SU-DHL-6 (cell line): ENCODE measurements around the gene SCN11A.

ENCODE experiments used
- H2AFZ ChIP-seq: fragments of 200-600 bp; sonication (generic); 2 replicates; pipeline ENCODE4 v1.6.1; 2014; ENCODE audit warnings: low read depth, mild to moderate bottlenecking, moderate library complexity, mixed read lengths, antibody characterized with exemption, low read length; ENCODE audit not compliant: severe bottlenecking
- H3F3A ChIP-seq: fragments of 200-600 bp; shearing (Covaris generic); 2 replicates; pipeline ENCODE4 v1.6.0; 2016; ENCODE audit warnings: antibody characterized with exemption, mild to moderate bottlenecking; ENCODE audit not compliant: insufficient read depth
- H3K27ac ChIP-seq: fragments of 200-600 bp; sonication (generic); 2 replicates; pipeline ENCODE4 v1.5.1; 2016; ENCODE audit warnings: low read depth, mild to moderate bottlenecking, low read length, moderate library complexity, mixed read lengths
- H3K27me3 ChIP-seq: fragments of 200-600 bp; sonication (generic), shearing (Covaris generic); 2 replicates; pipeline ENCODE4 v1.6.0; 2014; ENCODE audit warnings: mild to moderate bottlenecking, low read length
- H3K36me3 ChIP-seq: fragments of 200-600 bp; sonication (generic); 2 replicates; pipeline ENCODE4 v1.6.1; 2014; ENCODE audit warnings: mild to moderate bottlenecking, low read length, mixed read lengths
- H3K4me2 ChIP-seq: fragments of 300-600, 200-600 bp; shearing (Covaris generic), sonication (generic); 2 replicates; pipeline ENCODE4 v1.6.0; 2014; ENCODE audit warnings: low read length, low read depth, mild to moderate bottlenecking; ENCODE audit not compliant: poor library complexity, severe bottlenecking
- H3K4me3 ChIP-seq: fragments of 200-600 bp; sonication (generic); 2 replicates; pipeline ENCODE4 v1.5.1; 2014; ENCODE audit warnings: antibody characterized with exemption, low read length, mild to moderate bottlenecking, mixed read lengths; ENCODE audit not compliant: insufficient read depth, poor library complexity, severe bottlenecking
- H3K79me2 ChIP-seq: fragments of 200-600 bp; sonication (generic); 2 replicates; pipeline ENCODE4 v1.6.1; 2014; ENCODE audit warnings: mild to moderate bottlenecking, low read length, moderate library complexity; ENCODE audit not compliant: insufficient read depth
- H3K9ac ChIP-seq: fragments of 200-600 bp; sonication (generic); 2 replicates; pipeline ENCODE4 v1.7.0; 2014; ENCODE audit warnings: mild to moderate bottlenecking, low read length
- H3K9me2 ChIP-seq: fragments of 200-600 bp; sonication (generic); replicated peaks from 2 replicates; pipeline ENCODE4 v1.6.1; 2014; ENCODE audit warnings: low read length; ENCODE audit not compliant: insufficient read depth
- H3K9me3 ChIP-seq: fragments of 200-600 bp; sonication (generic); 2 replicates; pipeline ENCODE4 v1.6.1; 2014; ENCODE audit warnings: low read length, mixed read lengths; ENCODE audit not compliant: insufficient read depth
- H4K20me1 ChIP-seq: fragments of 200-600 bp; sonication (generic); 2 replicates; pipeline ENCODE4 v1.6.1; 2014; ENCODE audit warnings: low read depth, mild to moderate bottlenecking, antibody characterized with exemption, low read length, moderate library complexity, mixed read lengths
- CTCF ChIP-seq: fragments of 200-600 bp; sonication (generic); IDR thresholded peaks from one replicate; pipeline ENCODE4 v1.5.1; 2017; ENCODE audit warnings: antibody characterized with exemption, mild to moderate bottlenecking, low read length, moderate library complexity; ENCODE audit not compliant: insufficient read depth, poor library complexity, severe bottlenecking
- EZH2phosphoT487 ChIP-seq: fragments of 200-600 bp; sonication (generic), shearing (Covaris generic); conservative IDR thresholded peaks from 2 replicates; pipeline ENCODE4 v1.6.1; 2018; ENCODE audit warnings: mild to moderate bottlenecking, antibody characterized with exemption, low read length, moderate library complexity, mixed read lengths

The SCN11A gene

GRCh38 chr3:39094851-39095677, 43.3 kb upstream of the SCN11A start:
- H3F3A ChIP-seq: no peaks in the 10 kb centered on the region
- no peaks in the 10 kb centered on the region for H3K79me2 ChIP-seq
- no peak overlapping the region for H3K4me3 ChIP-seq
- H4K20me1 ChIP-seq: no peaks in the 10 kb centered on the region
- no peaks in the 10 kb centered on the region for H3K9me3 ChIP-seq
- no peaks in the 10 kb centered on the region for H3K36me3 ChIP-seq
- H3K27me3 ChIP-seq: no peaks in the 10 kb centered on the region
- H3K9me2 ChIP-seq: no peaks in the 10 kb centered on the region
- TF ChIP-seq CTCF: no peak
- TF ChIP-seq EZH2phosphoT487: no peak
- H3K4me2 ChIP-seq: no peak overlapping the region
- no peak overlapping the region for H3K27ac ChIP-seq
- H3K9ac ChIP-seq: no peak overlapping the region
- no peak overlapping the region for H2AFZ ChIP-seq

DNA sequence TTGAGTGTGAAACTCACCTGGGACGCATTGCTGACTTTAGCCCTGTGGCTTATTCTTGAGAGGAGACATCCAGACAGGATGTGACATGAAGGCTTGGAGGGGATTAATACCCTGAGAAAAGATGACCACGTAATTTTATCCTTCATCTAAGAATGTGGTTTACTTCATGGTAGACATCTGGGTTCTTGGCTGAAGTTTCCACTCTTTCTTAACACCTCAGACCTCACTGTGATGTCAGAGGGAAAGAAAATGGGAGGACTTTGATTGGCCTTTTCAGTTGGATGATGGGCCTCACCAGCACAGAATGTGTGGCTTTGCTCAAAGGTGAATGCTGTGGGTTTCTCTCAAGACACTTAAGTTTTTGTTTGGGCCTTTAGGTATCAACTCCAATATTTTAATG, 39.2 kb upstream of the SCN11A start:
- H4K20me1 ChIP-seq: no peaks in the 10 kb centered on the region
- no peaks in the 10 kb centered on the region for H3K27me3 ChIP-seq
- no peak overlapping the region for H3K4me3 ChIP-seq
- H3K9me3 ChIP-seq: no peaks in the 10 kb centered on the region
- no peak overlapping the region for H3K4me2 ChIP-seq
- no peaks in the 10 kb centered on the region for H3K79me2 ChIP-seq
- no peaks in the 10 kb centered on the region for H3K36me3 ChIP-seq
- no peak overlapping the region for H3K27ac ChIP-seq
- no peaks in the 10 kb centered on the region for H3K9me2 ChIP-seq
- no peak for TF ChIP-seq CTCF
- no peak for TF ChIP-seq EZH2phosphoT487
- H3K9ac ChIP-seq: no peak overlapping the region
- H3F3A ChIP-seq: no peaks in the 10 kb centered on the region
- H2AFZ ChIP-seq: no peak overlapping the region

DNA sequence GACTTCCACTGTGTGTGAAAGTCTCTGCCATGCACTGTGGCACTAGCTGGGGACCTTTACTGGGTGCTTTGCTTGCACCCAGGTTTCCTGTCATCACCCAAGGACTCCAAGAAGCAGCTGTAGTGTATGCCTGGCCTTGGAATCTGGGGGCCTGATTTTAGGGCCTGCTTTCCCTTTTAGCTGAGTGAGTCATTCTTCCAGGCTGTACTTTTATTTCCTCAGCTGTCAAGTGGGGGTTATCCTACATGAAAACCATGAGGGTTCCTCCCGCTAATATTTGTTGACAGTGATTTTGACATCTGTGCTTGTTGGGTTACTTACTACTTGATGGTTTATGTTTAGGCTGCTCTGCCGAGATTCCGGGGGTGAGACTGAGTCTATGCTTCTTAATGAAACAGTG, 37.1 kb upstream of the SCN11A start:
- TF ChIP-seq EZH2phosphoT487 (no peak), CTCF (no peak)
- no peak overlapping the region for H3K4me2 ChIP-seq
- H3K27me3 ChIP-seq: no peaks in the 10 kb centered on the region
- no peak overlapping the region for H3K9ac ChIP-seq
- no peak overlapping the region for H2AFZ ChIP-seq
- no peaks in the 10 kb centered on the region for H3F3A ChIP-seq
- no peaks in the 10 kb centered on the region for H3K36me3 ChIP-seq
- H3K79me2 ChIP-seq: no peaks in the 10 kb centered on the region
- H3K9me2 ChIP-seq: no peaks in the 10 kb centered on the region
- H3K4me3 ChIP-seq: no peak overlapping the region
- H4K20me1 ChIP-seq: no peaks in the 10 kb centered on the region
- H3K9me3 ChIP-seq: no peaks in the 10 kb centered on the region
- H3K27ac ChIP-seq: no peak overlapping the region
